ENCODE measurements around the gene INPP5K. TPM values are rescaled to one million over a fixed set of nuclear protein-coding genes. Genes with fewer than 3 reads are reported as not detected.

INPP5K gene
- total RNA-seq, 1 donor = 51.4 TPM

DNA sequence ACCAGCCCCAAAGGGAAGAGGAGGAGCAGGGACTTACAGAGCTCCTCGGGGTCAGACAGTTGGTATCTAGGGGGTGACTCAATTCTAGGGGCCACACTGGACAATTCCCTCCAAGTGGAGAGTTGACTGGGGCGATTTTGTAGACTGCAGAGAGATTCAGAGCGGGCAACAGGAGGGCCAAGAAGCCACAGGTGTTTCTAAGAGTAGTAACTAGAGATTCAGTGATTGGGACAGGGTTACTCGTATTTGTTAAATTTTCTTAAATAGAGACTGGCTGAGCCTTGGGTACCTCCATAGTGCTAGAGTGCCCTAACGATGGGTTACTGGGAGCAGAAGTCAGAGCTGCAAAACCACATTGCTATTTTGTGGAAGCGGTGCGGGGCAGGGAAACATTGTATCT is 3.3 kb upstream of the INPP5K start:
- Histone ChIP-seq H3K4me2 (ENCODE audit: insufficient read depth, low read length) (no peak overlapping the region), H3K4me3 (ENCODE audit: insufficient read depth, low read length) (no peak overlapping the region), H4K20me1 (ENCODE audit: insufficient read depth, low read length) (peaks cover 4% of the 10 kb centered on the region), H3K9me3 (ENCODE audit: low read depth, low read length) (no peaks in the 10 kb centered on the region), H3K36me3 (ENCODE audit: insufficient read depth, low read length) (peaks cover 28% of the 10 kb centered on the region), H2AFZ (ENCODE audit: low read length) (no peak overlapping the region), H3K79me2 (ENCODE audit: insufficient read depth, low read length) (peaks cover 22% of the 10 kb centered on the region), H3K4me1 (ENCODE audit: insufficient read depth, low read length) (peaks cover 11% of the 10 kb centered on the region), H3K27me3 (ENCODE audit: insufficient read depth, low read length) (no peaks in the 10 kb centered on the region), H3K27ac (ENCODE audit: low read depth, low read length) (no peak overlapping the region)
- TF ChIP-seq CTCF (IDR thresholded peaks at IDR 0.05; ENCODE audit: extremely low read depth, low read depth, low read length) = no peak
- no peak for DNase-seq (ENCODE audit: insufficient read length, low spot score, missing footprints)

DNA sequence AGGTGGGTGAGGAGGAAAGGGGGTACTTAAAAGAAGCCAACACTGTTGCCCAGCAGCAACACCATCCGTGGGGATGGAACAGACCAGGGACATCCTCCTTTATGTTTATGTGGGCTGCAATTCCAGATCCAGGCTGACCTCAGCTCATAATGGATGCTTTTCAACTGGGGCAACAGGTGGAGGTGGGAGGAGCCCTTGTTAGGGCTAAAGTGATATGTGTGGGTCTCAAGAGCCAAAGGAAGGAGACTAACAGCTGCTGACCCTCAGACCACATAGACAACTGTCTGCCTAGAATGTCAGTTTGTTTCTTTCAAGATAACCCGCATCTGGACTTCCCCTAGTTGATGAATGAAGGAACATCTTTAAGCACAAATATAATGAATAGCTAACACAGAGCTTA is 2.0 kb upstream of the INPP5K start:
- peaks cover 23% of the 10 kb centered on the region for H3K36me3 ChIP-seq (ENCODE audit: insufficient read depth, low read length)
- no peaks in the 10 kb centered on the region for H3K9me3 ChIP-seq (ENCODE audit: low read depth, low read length)
- H2AFZ ChIP-seq (ENCODE audit: low read length) = no peak overlapping the region
- no peak overlapping the region for H3K4me3 ChIP-seq (ENCODE audit: insufficient read depth, low read length)
- H3K79me2 ChIP-seq (ENCODE audit: insufficient read depth, low read length) = peaks cover 32% of the 10 kb centered on the region
- H4K20me1 ChIP-seq (ENCODE audit: insufficient read depth, low read length) = peaks cover 8% of the 10 kb centered on the region
- no peaks in the 10 kb centered on the region for H3K27me3 ChIP-seq (ENCODE audit: insufficient read depth, low read length)
- no peak overlapping the region for H3K4me2 ChIP-seq (ENCODE audit: insufficient read depth, low read length)
- peaks cover 11% of the 10 kb centered on the region for H3K4me1 ChIP-seq (ENCODE audit: insufficient read depth, low read length)
- TF ChIP-seq CTCF (IDR thresholded peaks at IDR 0.05; ENCODE audit: extremely low read depth, low read depth, low read length) = no peak
- DNase-seq (ENCODE audit: insufficient read length, low spot score, missing footprints) = no peak
- H3K27ac ChIP-seq (ENCODE audit: low read depth, low read length) = no peak overlapping the region

- TF ChIP-seq CTCF (IDR thresholded peaks at IDR 0.05; ENCODE audit: extremely low read depth, low read depth, low read length) = peak; percentile 76
These were observed 598 bp downstream of the INPP5K start for GRCh38 chr17:1515640-1516387.

DNA sequence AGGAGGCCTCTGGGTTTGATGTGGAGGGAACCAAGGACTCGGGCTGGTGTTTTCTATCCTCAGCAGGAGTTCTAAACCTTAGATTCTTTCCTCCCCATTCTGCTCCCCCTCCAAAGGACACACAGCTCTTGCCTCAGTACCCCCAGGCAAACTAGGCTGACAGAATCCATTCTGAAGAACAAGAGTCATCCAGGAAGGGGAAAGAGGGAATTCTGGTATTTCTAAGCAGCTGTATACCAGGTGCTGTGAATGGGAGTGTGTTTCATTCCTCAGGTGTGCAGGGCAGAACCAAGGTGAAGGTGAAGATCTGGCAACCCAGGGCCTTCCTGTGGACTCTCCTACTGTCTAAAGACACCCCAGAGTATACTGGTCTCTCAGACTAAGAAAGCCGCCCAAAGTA is 4.1 kb downstream of the INPP5K start:
- Histone ChIP-seq H3K36me3 (ENCODE audit: insufficient read depth, low read length) (peaks cover 2% of the 10 kb centered on the region), H3K4me3 (ENCODE audit: insufficient read depth, low read length) (no peak overlapping the region), H3K4me1 (ENCODE audit: insufficient read depth, low read length) (peaks cover 13% of the 10 kb centered on the region), H3K27me3 (ENCODE audit: insufficient read depth, low read length) (no peaks in the 10 kb centered on the region), H3K9me3 (ENCODE audit: low read depth, low read length) (no peaks in the 10 kb centered on the region), H3K79me2 (ENCODE audit: insufficient read depth, low read length) (peaks cover 29% of the 10 kb centered on the region), H2AFZ (ENCODE audit: low read length) (no peak overlapping the region), H3K27ac (ENCODE audit: low read depth, low read length) (no peak overlapping the region), H3K4me2 (ENCODE audit: insufficient read depth, low read length) (no peak overlapping the region), H4K20me1 (ENCODE audit: insufficient read depth, low read length) (peaks cover 4% of the 10 kb centered on the region)
- no peak for TF ChIP-seq CTCF (IDR thresholded peaks at IDR 0.05; ENCODE audit: extremely low read depth, low read depth, low read length)
- peak; percentile 68 for DNase-seq (ENCODE audit: insufficient read length, low spot score, missing footprints)

More at GRCh38 chr17:1515640-1516387, 598 bp downstream of the INPP5K start:
- H3K27me3 ChIP-seq (ENCODE audit: insufficient read depth, low read length) = no peaks in the 10 kb centered on the region
- H4K20me1 ChIP-seq (ENCODE audit: insufficient read depth, low read length) = peaks cover 8% of the 10 kb centered on the region
- H3K4me1 ChIP-seq (ENCODE audit: insufficient read depth, low read length) = peaks cover 16% of the 10 kb centered on the region
- peak overlapping the region; percentile 93 for H3K4me3 ChIP-seq (ENCODE audit: insufficient read depth, low read length)
- peaks cover 32% of the 10 kb centered on the region for H3K79me2 ChIP-seq (ENCODE audit: insufficient read depth, low read length)
- H3K4me2 ChIP-seq (ENCODE audit: insufficient read depth, low read length) = peak overlapping the region; percentile 99
- no peaks in the 10 kb centered on the region for H3K9me3 ChIP-seq (ENCODE audit: low read depth, low read length)
- peaks cover 18% of the 10 kb centered on the region for H3K36me3 ChIP-seq (ENCODE audit: insufficient read depth, low read length)
- DNase-seq (ENCODE audit: insufficient read length, low spot score, missing footprints) = peak; percentile 96
- peak overlapping the region; percentile 64 for H2AFZ ChIP-seq (ENCODE audit: low read length)
- peak overlapping the region; percentile 74 for H3K27ac ChIP-seq (ENCODE audit: low read depth, low read length)

Data from osteoblast (primary cell).